ENCODE data around the gene TIGD2. TPM values are rescaled to one million over a fixed set of nuclear protein-coding genes. Genes with fewer than 3 reads are reported as not detected.

Gene TIGD2
- total and polyA plus RNA-seq, 2 donors = 8.3 to 12.6 TPM

Other genes starting within 250 kb of the TIGD2 start
- gene FAM13A, start 54.3 kb upstream of the TIGD2 start, total RNA-seq = 9.3 TPM
- 9.0 TPM for gene FAM13A, start 54.3 kb upstream of the TIGD2 start, polyA plus RNA-seq
- gene GPRIN3, start 196.3 kb downstream of the TIGD2 start, total RNA-seq = 3.4 TPM
- 2.6 TPM for gene GPRIN3, start 196.3 kb downstream of the TIGD2 start, polyA plus RNA-seq

Data from thymus (tissue), 2 donors.